AG20443 (cell line): ENCODE data around the gene RNASE4.
A peak's percentile ranks its signal among the peaks of the same experiment; 100 is the strongest.
"Not testable (repeated sequence)": the region's sequence is repeated elsewhere in the genome, so short reads cannot be mapped to it uniquely, and the experiment has no call there.

ENCODE experiments used
- DNase-seq: peaks from one replicate; pipeline ENCODE4 v3.0.0; 2012; ENCODE audit warnings: low spot score, mixed read lengths

RNASE4 gene

DNA sequence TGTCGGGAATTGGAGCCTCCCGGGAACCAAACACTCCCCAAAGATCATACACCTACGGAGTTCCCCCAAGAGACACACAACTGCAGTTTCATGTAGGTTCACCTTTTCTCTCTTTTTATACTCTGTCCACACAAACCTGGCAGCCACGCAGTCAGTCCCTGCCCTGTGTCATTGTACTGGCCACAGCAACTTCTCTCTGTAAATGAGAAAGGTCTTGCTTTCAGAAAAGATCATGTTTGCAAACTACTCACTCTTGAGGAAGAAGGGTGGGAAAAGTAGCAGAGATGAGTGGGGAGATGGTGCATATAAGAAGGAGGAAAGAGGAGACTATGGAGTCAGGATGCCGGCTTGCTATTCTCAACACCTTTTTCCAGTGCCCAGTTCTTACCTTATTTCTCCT lies 14.6 kb downstream of the RNASE4 start:
- no peak for DNase-seq

DNA sequence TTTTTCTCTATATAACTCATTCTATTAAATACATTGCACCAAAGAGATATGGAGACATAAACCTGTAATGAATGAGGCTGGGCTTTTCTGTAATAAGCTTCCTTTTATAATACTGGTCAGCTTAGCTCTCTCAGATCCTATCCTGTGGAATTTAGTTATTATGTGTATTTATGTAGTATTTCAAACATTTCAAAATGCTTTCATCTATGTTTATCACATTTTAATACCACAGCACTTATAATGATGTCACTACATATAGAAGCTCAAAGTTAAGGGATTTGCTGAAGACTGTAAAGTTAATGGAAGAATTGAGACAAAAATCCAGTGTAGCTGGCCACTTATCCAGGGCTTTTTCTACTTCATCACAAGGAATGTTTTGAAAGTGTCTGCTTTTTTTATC lies 15.6 kb downstream of the RNASE4 start:
- DNase-seq = no peak

DNA sequence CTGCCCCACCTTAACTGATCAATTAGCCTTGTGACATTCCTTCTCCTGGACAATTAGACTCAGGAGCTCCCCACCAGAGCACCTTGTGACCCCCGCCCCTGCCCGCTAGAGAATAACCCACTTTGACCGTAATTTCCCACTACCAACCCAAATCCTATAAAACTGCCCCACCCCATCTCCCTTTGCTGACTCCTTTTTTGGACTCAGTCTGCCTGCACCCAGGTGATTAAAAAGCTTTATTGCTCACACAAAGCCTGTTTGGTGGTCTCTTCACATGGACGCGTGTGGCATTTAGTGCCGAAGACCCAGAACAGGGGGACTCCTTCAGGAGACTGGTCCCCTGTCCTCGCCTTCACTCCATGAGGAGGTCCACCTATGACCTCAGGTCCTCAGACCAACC lies 16.6 kb downstream of the RNASE4 start:
- not testable (repeated sequence) for DNase-seq

DNA sequence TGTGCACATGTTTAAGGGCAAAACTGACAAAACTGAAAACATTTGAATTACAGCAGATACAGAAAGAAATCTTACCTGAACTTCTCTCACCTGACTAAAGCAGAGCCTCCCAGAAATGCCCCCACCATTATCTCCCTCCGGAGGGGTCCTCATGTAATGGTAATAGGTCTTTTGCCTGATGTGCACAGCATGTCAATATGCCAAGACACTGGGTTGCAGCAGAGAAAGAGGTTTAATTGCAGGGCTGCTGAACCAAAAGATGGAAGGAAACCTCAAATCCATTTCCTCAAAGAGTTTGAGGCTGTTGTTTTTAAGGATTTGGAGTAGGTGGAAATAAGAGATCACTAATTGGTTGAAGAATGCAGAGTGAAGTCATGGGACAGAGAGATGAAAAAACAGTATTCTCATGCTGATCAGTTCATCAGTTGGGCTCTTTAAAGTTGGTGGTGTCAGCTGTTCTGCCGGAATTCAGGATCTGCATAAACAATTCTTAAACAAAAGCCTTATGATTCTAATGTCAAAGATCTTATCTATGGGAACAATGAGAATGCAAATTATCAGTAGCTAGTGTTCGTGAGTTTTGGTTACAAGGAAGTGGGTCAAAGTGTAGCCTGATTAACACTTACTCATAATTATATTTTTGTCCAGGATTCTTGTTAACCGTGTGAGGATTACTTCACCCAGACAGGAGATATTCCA lies 22.4 kb downstream of the RNASE4 start:
- DNase-seq = no peak

DNA sequence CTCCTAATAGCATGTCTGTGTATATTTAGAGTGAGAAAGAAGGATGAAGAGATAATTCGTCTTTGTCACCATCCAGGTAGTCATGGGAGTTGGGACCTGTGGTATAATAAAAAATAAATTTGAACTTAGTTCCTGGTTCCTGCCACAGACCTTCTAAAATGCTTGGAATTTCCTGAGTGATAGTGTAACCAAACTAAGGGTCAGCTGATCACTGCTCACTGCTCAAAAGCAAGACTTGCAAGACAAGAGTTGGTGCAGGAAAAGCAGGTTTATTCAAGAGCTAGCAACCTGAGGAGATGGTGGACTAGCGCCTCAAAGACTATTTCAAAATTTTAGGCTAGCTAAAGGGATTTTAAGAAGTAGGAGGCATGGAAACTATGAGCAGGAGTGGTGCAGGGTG lies 23.3 kb downstream of the RNASE4 start:
- DNase-seq = no peak

DNA sequence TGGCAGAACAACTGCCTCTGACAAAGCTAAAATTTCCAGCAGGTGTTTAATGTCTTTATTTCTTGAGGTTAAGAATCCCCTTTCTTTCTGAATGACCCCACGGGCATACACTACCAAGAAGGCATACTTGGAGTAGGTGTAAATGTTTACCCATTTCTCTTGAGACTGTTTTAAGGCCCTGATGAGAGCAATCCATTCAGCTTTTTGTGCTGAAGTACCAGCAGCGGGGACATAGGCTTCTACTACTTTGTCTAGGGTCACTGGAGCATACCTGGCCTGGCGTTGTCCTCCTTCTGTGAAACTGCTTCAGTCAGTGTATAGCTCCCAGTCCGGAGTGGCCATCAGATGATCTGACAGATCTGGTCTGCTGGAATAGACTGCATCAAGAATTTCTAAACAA lies 26.9 kb downstream of the RNASE4 start:
- no peak for DNase-seq

DNA sequence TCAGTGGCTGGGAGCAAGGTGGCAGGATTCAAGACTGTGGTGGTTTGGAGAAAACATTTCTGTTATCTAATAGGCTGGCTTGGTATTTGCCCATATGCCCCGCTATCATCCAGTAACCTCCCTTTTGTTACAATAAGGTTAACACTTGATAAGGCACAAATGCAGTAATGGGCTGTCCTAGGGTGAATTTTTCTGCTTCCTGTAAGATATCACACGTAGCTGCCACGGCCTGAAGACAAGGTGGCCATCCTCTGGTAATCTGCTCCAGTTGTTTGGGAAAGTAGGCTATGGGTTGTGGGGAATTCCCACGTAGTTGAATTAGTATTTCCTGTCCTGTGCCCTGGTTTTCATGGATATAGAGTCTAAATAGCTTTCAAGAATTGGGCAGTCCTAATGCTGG lies 27.3 kb downstream of the RNASE4 start:
- DNase-seq = no peak

DNA sequence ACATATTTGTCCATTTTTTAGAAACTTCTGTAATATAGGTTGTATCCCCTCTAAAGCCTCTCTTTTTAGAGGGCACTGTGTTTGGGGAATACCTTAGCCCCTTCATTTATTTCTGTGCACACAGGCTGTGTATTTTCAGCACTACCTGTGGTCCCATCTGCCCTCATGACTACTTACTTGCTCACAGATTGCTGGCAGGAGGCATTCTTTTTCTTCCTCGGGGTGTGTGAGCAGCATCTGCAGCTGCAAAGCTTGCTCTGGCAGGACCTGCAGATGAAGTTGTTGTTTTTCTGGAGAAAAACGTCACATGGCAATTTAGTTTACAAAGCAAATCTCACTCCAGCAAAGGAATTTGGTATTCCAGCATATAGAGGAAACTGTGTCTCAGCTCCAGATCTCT lies 28.5 kb downstream of the RNASE4 start:
- no peak for DNase-seq

DNA sequence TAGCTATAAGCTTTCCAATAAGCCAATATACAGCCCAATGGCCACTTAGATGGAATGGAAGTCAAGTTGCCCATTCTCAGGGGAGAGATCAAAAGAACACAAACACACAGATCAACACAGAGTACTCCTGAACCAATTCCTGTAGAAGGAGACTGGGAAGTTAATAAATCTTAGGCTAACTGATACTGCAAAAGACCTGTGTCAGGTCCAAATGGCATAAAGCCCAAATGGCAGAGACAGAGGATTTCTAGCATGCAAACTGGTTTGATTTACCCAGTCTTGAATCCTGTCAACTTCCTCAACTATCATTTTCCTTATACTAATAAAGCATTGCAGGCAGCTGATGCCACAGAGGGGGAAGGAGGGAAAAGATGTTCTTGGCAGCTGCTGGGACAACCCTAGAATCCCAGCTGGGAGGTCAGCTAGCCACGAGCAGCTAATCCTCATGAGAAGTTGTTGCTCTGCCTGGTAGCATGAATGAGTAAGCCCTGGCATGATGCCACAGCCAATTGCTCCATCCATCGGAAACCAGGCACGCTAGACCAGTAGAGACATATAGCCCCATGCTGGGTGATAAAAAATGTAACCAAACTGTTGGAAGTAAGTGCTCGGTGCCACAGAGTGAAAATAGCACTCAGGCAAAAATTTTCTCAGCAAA lies 30.4 kb downstream of the RNASE4 start:
- peak; percentile 26 for DNase-seq

DNA sequence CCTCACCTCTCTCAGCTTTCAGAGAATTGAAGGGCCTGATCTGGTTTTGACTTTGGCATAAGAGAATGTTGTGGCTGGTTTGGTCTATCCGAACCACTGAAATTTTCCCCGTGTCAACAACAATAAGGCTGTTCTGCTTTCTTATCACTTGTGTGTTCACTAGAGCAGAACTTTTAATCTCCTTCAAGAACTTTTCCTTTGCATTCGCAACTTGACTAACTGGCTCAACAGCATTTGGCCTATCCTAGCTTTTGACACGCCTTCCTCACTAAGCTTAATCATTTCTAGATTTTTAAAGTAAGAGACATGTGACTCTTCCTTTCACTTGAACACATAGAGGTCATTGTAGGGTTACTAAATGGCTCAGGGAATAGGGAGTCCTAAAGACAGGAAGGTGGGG lies 35.4 kb downstream of the RNASE4 start:
- no peak for DNase-seq

DNA sequence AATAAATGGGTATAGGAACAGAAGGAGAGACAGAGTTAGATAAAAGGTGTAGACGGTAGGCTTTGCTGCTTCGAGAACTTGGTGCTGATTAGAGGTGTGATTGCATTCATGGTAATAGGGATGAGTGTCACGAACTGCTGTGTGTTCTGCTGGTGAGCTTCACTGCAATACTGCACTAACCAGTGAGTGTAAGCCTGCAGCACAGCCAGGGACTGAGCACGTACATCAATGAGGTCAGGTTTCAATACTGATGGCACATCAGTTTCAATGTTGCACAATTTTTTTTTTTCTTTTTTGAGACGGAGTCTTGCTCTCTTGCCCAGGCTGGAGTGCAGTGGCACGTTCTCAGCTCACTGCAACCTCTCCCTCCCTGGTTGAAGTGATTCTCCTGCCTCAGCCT lies 36.4 kb downstream of the RNASE4 start:
- no peak for DNase-seq

DNA sequence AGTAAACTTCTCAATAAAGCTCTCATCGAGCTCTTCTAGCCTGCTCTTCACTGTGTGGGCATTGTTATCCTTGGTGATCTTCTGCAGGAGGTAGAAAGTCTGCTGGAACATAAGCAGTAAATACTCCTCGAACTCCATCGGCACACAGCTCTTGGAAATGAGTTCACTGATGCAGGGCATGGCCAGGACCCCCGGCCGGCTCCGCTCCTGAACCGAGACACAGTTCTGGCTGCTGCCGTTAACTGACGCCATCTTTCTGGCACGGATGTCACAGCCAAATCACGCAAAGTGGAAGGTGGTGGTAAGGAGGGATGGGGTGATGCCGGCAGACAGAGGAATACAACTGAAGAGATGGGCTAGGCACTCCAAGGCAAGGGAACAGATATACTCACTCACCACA lies 37.7 kb downstream of the RNASE4 start:
- DNase-seq = no peak

DNA sequence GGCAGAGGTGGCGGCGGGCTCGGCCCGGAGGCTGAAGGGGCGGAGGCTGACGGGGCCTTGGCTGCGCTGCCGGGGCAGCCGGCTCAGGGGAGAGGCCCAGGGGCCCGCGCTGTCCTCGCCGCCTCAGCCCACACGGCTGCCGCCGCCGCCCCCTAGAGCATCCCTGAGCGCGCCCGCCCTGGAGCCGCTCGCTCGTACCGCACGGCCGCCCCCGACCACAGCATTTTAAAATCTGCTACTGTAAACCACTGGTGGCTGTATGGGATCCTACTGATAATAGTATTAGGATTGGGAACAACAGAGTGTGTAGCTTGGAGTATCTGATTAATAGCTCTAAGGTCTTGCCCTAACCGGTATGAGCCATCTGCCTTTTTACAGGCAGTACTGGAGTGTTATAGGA lies 39.1 kb downstream of the RNASE4 start:
- DNase-seq = peak; percentile 12

DNA sequence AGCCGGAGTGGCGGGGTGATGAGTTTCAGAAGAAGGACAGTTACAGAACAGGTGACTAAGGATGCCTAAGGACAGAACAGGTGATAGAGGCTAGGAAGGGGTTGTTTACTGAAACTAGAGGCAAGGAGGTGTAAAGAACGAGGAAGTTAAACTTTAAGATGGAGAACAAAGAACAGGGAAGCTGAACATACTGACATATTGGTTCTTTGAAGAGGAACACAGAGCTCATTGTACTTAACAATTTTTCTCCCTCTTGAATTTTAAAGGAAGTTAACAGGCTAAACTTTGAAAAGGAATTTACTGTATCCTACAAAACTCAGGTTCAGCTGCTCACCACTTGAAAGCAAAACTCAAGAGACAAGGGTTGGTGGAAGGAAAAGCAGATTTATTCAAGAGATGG lies 41.8 kb downstream of the RNASE4 start:
- not testable (repeated sequence) for DNase-seq

DNA sequence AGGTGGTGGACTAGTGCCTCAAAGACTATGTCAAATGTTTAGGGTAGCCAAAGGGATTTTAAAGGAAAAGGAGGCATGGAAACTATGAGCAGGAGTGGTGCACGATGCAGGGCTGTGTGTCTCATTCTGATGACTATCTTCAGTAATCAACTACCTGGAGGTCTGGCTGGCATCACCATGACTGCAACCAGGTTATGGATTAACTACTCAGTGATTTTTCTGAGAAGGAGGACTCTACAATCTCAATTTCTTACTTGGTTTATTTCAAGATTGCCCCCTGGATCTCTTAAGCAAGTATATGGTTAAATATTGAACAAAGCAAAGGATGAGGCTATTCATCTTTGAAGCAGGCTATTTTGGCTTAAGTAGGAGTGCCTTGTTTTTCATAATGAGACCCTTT lies 42.2 kb downstream of the RNASE4 start:
- no peak for DNase-seq

DNA sequence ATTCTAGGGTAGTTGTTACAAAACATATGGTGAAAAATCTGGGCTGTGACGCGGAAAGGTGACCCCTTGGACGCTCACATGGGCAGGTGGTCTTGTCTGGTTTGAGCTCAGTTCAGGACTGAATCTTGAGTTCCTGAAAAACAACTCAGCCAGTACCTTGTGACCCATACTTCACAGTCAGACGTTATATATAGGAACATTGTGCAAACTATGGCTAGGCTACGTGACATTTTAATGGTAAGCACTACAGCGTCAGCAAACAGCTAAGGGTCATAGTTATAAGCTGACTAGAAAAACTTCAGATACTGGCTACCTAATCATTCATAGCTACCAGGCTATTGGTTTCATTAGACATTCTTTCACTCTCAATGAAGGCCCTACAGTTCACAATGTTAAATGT lies 46.5 kb downstream of the RNASE4 start:
- DNase-seq = no peak

DNA sequence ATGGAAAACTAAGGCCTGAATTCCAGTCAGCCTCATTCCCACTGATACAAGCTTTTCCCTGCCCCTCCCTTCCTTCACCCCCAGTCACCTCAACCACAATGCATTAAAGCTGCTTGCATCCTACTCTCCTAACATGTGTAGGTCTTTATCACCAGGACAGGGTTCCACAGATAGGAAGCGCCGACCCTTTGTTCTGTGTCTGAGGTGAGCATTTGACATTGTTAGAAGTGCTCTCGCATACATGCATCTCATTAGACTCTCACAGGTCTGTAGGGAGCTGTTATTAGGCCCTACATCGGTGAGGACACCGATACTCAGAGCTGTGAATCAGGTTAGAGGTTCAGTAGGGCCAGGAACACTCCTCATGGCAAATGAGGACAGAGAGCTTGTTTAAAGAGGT lies 48.1 kb downstream of the RNASE4 start:
- no peak for DNase-seq

DNA sequence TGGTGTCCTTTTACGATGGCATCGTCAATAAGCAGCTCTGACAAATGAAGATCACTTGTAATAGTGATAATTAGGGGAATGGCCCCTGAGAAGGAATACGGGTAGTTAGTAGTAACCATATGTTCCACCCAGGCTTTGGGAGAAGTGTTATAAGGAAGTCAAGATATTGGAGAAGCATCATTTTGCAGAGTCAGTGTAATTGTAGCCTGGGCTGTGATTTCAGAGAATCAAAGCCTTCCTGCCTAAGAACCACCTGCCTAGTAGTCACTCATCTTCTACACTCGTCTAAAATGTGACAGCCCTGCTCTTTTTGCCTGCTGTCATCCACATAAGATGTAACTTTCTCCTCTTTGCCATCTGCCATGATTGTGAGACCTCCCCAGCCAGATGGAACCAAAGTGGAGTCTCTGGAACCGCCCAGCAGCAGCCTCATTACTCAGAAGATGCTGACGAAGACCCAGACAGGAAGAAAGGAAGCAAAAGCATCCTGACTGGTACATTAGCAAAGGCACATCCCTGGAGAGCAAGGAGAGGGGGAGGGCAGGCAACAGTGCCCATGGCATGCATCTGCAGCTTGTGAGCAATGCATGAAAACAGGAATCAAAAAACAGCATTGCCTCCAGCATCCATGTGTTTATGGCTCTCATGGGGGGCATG lies 48.7 kb downstream of the RNASE4 start:
- DNase-seq = no peak

DNA sequence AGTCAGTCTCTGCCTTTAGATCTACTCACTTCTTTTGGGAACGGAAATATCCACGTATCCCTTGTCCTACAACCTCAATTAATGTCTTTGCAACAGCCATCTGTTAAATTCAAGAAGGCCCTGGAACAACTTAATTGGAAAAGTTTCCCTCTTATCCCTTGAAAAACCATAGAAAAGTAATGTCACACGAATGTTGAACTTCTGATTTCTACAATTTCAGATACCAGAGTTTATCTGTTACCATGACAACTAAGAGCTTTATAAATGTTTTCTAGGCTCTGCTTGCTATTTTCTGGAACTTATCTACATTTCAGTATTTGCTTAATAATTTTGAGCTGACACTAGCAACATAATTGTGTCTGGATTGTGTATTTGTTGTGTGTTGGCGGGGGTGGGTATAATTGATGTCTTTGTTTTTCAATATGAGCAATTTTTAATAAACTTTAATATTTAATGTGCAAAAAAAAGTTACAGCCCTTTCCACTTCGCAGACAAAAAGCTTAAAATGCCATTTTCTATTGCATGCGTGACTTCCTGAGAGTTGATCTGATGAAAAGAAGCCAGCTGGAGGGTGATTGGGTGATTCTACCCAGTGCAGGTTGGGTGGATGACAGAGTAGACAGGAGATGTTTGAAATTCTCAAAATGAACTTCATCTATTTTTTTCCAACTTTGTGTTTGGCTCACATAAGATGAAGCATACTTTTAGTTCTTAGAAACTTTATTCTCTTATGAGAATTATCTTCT lies 49.5 kb downstream of the RNASE4 start:
- DNase-seq = no peak

DNA sequence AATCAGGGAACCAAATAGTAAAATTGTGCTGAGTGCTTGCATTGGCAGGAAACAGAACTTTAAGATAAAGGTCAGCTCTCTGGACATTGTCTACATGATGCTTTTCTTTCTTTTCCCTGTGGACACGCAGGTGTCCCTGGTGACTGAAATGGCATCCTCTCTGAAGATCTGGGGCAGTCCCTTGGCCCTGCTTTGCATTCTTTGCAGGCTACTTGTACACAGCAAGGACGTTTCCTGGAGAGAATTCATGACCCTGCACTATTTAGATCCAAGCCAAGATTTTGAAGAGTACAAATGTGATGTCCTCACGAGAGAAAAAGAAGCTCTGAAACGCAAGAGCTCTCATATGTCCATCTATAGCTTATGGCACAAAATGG lies 50.1 kb downstream of the RNASE4 start:
- DNase-seq = no peak

DNA sequence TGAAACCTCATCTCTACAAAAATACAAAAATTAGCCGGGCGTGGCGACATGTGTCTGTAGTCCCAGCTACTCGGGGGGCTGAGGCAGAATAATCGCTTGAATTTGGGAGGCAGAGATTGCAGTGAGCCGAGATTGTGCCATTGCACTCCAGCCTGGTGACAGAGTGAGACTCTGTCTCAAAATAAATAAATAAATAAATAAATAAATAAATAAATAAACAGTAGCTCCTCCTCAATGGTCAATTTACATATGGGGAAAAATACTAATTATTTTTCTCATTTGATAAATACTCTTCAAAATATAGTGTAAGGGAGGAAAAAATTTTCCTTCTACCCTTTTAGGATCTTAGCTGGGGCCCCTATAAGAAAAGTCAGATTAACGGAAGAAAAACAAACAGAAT lies 53.9 kb downstream of the RNASE4 start:
- not testable (repeated sequence) for DNase-seq

DNA sequence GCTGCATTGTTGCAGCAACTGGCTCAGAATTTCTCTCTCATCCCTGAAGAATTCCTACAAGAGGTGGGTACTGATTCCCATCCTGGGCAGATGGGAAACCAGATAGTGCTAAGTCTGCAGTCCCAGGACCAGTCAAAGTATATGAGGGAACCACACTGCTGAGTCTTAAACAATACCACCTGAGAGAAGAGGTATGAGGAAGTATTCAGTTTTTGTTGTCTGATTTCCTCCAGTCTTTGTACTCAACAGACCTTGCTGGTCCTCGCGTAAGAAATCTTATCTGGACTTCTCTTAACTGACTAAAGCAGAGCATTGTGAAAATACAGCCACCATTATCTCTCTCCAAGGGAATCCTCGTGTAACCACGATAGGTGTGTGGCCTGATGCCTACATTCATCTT lies 57.8 kb downstream of the RNASE4 start:
- no peak for DNase-seq

DNA sequence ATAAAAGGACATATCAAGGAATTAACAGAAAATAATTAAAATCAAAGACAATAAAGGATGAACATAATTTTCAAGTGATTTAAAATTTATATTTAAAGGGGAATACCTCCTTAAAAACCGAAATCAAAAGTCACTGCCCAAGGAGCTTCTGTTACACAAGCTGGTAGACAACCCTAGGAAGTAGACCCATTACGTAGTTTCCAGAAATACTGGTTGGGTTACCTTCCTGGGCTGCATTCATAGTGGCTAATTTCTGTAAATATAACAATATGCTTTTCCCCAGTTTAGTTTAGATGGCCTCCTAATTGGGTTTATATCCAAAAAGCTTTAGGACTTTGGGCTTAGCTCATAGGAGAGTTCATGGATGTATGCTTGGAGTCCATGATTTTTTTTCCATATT lies 59.2 kb downstream of the RNASE4 start:
- no peak for DNase-seq
